OCI-LY7 (cell line): ENCODE results near the gene RBBP7. TPM values are rescaled to one million over a fixed set of nuclear protein-coding genes. Genes with fewer than 3 reads are reported as not detected.

Source experiments
- BruUV-seq: library from RNA; stranded (reverse); fragments of 400-500 nt; replicated peaks from 2 replicates; lab custom pipeline; 2021; lab: Mats Ljungman, UMichigan
- CTCF ChIA-PET: fragments of 300-600 bp; sonication (Branson Sonifier 250); formaldehyde crosslinking; loops from one replicate; lab custom pipeline; 2022; ENCODE audit warnings: antibody characterized with exemption; ENCODE audit not compliant: unreplicated experiment; lab: Charles Lee
- POLR2A ChIA-PET: fragments of 300-600 bp; sonication (Branson Sonifier 250); formaldehyde crosslinking; loops from one replicate; lab custom pipeline; 2022; ENCODE audit warnings: antibody characterized with exemption; lab: Charles Lee
- DNase-seq: peaks from one replicate; pipeline ENCODE4 v3.0.0-alpha.2; 2015; ENCODE audit warnings: low spot score
- H2AFZ ChIP-seq: fragments of 200-600 bp; sonication (generic), shearing (Covaris generic); 2 replicates; pipeline ENCODE4 v1.6.1; 2014; ENCODE audit warnings: mild to moderate bottlenecking, antibody characterized with exemption, low read length, moderate library complexity
- H3K27ac ChIP-seq: fragments of 200-600 bp; sonication (generic); 2 replicates; pipeline ENCODE4 v1.5.1; 2014; ENCODE audit warnings: mixed run types, low read depth, mild to moderate bottlenecking, moderate library complexity, low read length, inconsistent platforms; ENCODE audit not compliant: poor library complexity, severe bottlenecking
- H3K36me3 ChIP-seq: fragments of 200-600 bp; sonication (generic); 2 replicates; pipeline ENCODE4 v1.6.1; 2014; ENCODE audit warnings: mild to moderate bottlenecking, antibody characterized with exemption, low read length, moderate library complexity, mixed read lengths; ENCODE audit not compliant: insufficient read depth
- H3K4me1 ChIP-seq: fragments of 200-600 bp; sonication (generic); 2 replicates; pipeline ENCODE4 v1.5.1; 2014; ENCODE audit warnings: mild to moderate bottlenecking, low read length; ENCODE audit not compliant: insufficient read depth, poor library complexity, severe bottlenecking
- H3K4me2 ChIP-seq: fragments of 200-600 bp; sonication (generic); 2 replicates; pipeline ENCODE4 v1.6.1; 2014; ENCODE audit warnings: mild to moderate bottlenecking, low read length
- H3K4me3 ChIP-seq: fragments of 200-600 bp; sonication (generic); 2 replicates; pipeline ENCODE4 v1.5.1; 2014; ENCODE audit warnings: mild to moderate bottlenecking, low read depth, low read length; ENCODE audit not compliant: poor library complexity, severe bottlenecking
- H3K79me2 ChIP-seq: fragments of 200-600 bp; sonication (generic); 2 replicates; pipeline ENCODE4 v1.6.1; 2016; ENCODE audit warnings: low read depth, mild to moderate bottlenecking, low read length, moderate library complexity, mixed read lengths; ENCODE audit not compliant: insufficient read depth
- H3K9me2 ChIP-seq: fragments of 200-600 bp; sonication (generic); 2 replicates; pipeline ENCODE4 v1.6.1; 2016; ENCODE audit warnings: mild to moderate bottlenecking, low read length, mixed read lengths; ENCODE audit not compliant: insufficient read depth
- H3K9me3 ChIP-seq: fragments of 200-600 bp; sonication (generic); 2 replicates; pipeline ENCODE4 v1.6.1; 2014; ENCODE audit warnings: mild to moderate bottlenecking, mixed run types, low read length, mixed read lengths
- H4K20me1 ChIP-seq: fragments of 200-600 bp; sonication (generic); 2 replicates; pipeline ENCODE4 v1.6.1; 2014; ENCODE audit warnings: mild to moderate bottlenecking, antibody characterized with exemption, low read length, moderate library complexity, mixed read lengths; ENCODE audit not compliant: insufficient read depth
- CTCF ChIP-seq: fragments of 200-600 bp; sonication (generic); conservative IDR thresholded peaks from 2 replicates; pipeline ENCODE4 v1.5.1; 2014; ENCODE audit warnings: mild to moderate bottlenecking, antibody characterized with exemption, low read length, moderate library complexity, mixed read lengths
- EZH2phosphoT487 ChIP-seq: fragments of 200-600 bp; sonication (generic); IDR thresholded peaks from 2 replicates; pipeline ENCODE4 v1.6.1; 2018; ENCODE audit warnings: low read depth, borderline replicate concordance, mild to moderate bottlenecking, mixed run types, antibody characterized with exemption, low read length, moderate library complexity, mixed read lengths
- intact Hi-C: fragments of 100-400 bp; cut with micrococcal nuclease; formaldehyde crosslinking; loops from one replicate; pipeline ENCODE4 v1.10.0; 2022; ENCODE audit not compliant: unreplicated experiment
- total RNA-seq, 2 experiments: library from RNA; depleted of rRNA in 1 of 2; stranded (reverse); fragments of >200 nt in 1 of 2; shearing (Covaris generic) in 1 of 2; gene quantifications; 2 replicates each; pipeline ENCODE4 v1.2.3, GENCODE V29; 2014 to 2022

Gene RBBP7
- total RNA-seq, 2 experiments from 2014 or later = 161 to 251 TPM

GRCh38 chrX:16870862-16871815 is 977 bp upstream of the RBBP7 start:
- Histone ChIP-seq H2AFZ (peak overlapping the region; percentile 81), H3K4me1 (peaks cover 67% of the 10 kb centered on the region), H3K4me2 (peak overlapping the region; percentile 99), H3K9me2 (no peaks in the 10 kb centered on the region), H3K9me3 (no peaks in the 10 kb centered on the region), H3K79me2 (peaks cover 35% of the 10 kb centered on the region), H3K36me3 (peaks cover 30% of the 10 kb centered on the region), H3K4me3 (peak overlapping the region; percentile 74), H4K20me1 (peaks cover 16% of the 10 kb centered on the region), H3K27ac (peak overlapping the region; percentile 97)
- DNase-seq = peak; percentile 47
- BruUV-seq = TSS peak; percentile 80
- ChIA-PET POLR2A (interaction anchor here (0.7 to 5.0 kb wide), 2 partner anchors 12 to 36 kb away, joined by 4 to 73 read pairs; no protein-coding TSS in a partner anchor), CTCF (no interaction called here)
- intact Hi-C loops = loop anchor here (5.0 kb wide), 1 partner anchor 84 kb away; the partner anchor contains the start of gene TXLNG
- TF ChIP-seq EZH2phosphoT487 (no peak), CTCF (no peak)

- no TSS peak for BruUV-seq
- H3K4me3 ChIP-seq = peak overlapping the region; percentile 80
- POLR2A ChIA-PET = no interaction called here
These were observed 618 bp downstream of the RBBP7 start for GRCh38 chrX:16869393-16870094.

More at GRCh38 chrX:16869393-16870094, 618 bp downstream of the RBBP7 start:
- DNase-seq = peak; percentile 66
- Histone ChIP-seq H3K9me3 (no peaks in the 10 kb centered on the region), H3K4me2 (peak overlapping the region; percentile 82), H3K36me3 (peaks cover 43% of the 10 kb centered on the region), H3K9me2 (no peaks in the 10 kb centered on the region), H4K20me1 (peaks cover 23% of the 10 kb centered on the region), H2AFZ (no peak overlapping the region), H3K79me2 (peaks cover 51% of the 10 kb centered on the region), H3K4me1 (peaks cover 54% of the 10 kb centered on the region), H3K27ac (peak overlapping the region; percentile 90)
- intact Hi-C loops = loop anchor here (5.0 kb wide), 1 partner anchor 82 kb away; the partner anchor contains the start of gene TXLNG
- CTCF ChIA-PET = no interaction called here
- TF ChIP-seq CTCF (no peak), EZH2phosphoT487 (no peak)
